Pulmonary artery endothelial cell (primary cell): ENCODE results near the gene HES7. TPM values are rescaled to one million over a fixed set of nuclear protein-coding genes. Genes with fewer than 3 reads are reported as not detected.
"Not testable (repeated sequence)": the region's sequence is repeated elsewhere in the genome, so short reads cannot be mapped to it uniquely, and the experiment has no call there.

Source experiments
- DNase-seq: peaks from one replicate; pipeline ENCODE4 v3.0.0-alpha.2; 2011; ENCODE audit warnings: low read depth, low spot score
- total RNA-seq: library from RNA; depleted of rRNA; stranded (reverse); fragments of >200 nt; gene quantifications from 2 replicates; pipeline ENCODE4 v1.2.3, GENCODE V29; 2014

The HES7 gene
- total RNA-seq, 1 donor from 2014 or later = 0.40 TPM

- no peak for DNase-seq
Observed at GRCh38 chr17:8122924-8123694, 797 bp downstream of the HES7 start.

DNA sequence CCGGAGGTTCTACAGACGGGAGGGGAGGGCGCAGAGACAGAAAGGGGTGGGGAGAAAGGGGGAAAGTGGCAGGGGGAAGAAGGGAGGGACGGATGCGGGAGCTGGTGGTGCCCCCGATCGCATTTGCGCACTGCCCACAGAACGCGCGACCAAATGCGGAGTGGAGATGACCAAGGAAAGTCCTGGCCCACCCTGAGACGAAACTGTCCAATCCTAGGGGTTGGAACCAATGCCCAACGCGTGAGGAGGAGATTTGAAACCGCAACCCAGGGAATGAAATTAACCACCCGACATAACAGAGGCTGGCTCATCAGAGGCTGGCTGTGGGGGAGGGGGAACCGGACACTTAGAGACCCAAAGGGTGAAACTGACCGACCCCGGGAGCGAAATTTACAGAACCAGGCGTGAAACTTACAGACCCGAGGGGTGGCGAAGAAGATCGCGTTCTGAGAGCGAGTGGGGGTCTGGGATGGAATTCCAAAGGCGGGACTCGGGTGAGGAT lies 1.4 kb downstream of the HES7 start:
- no peak for DNase-seq

DNA sequence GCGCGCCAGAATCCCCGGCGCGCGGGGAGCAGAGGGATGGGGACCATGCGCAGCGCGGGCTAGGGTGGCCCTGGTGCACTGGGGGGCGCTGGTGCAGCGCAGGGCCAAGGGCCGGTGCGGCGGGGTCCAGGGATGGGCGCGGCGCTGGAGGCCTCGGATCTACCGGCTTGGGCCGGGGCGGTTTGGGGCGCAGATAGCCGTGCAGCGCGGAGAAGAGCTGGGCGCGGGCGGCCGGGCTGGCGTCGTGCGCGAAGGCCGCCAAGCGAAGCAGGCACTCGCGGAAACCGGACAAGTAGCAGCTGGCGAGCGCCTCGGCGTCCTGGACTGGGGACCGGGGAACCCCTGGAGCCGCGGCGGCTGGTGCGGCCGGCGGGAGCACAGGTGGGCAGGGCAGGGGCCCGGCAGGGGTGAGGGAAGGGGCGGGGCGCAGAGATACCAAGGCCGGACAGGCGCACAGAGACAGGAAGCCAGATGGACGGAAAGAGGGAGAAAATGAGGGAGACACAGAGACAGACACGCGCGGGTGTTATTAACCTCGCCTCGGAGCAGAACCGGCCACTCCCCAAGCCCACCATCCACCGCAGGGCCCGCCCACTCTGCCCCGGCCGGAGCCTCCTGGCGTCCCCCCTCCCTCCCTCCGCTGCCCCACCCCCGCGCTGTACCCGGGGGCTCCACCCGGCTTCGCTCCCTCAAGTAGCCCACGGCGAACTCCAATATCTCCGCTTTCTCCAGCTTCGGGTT lies 2.1 kb downstream of the HES7 start:
- DNase-seq = no peak

GRCh38 chr17:8121407-8121680 lies 2.6 kb downstream of the HES7 start:
- DNase-seq = no peak

DNA sequence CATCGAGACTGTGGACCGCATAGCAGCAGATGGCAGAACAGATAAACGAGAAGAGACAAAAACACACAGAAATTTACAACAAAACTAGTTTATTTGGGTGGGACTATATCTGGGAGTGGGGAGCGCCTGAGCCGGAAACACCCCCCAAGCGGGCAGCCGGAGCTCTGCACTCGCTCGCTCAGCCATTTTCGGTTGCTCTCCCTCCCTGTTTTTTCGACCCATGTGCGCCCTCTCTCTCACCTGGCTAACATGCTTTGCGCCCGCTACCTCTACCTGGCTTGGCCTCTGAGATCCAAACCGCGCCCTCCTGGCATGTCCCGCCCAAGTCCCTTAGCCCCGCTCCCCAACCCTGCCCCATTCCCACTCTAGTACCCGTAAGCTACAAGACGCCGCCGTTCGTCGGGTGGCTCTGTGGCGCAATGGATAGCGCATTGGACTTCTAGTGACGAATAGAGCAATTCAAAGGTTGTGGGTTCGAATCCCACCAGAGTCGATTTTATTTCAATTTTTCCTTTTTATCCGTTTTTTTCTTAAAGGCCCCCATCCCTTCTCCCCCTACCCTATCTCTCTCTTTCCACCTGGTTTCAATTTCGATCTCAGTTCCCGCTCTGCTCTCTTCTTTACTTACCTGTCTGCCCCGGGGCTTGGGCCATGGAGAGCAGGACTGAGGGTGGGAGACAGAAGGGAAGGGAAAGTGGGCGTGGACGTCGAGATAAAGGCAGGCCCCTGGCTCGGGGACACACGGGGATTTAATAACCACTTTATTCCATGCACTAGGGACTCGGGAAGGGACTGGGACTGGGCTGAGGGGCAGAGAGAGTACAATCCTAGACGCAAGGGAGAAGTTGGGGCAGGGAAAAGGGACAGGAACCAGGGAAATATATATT lies 3.1 kb downstream of the HES7 start:
- no peak for DNase-seq

- DNase-seq = peak; percentile 66
Observed at GRCh38 chr17:8119581-8120519, 4.1 kb downstream of the HES7 start.

GRCh38 chr17:8118769-8119580 lies 4.9 kb downstream of the HES7 start:
- no peak for DNase-seq

GRCh38 chr17:8117980-8118768 lies 5.7 kb downstream of the HES7 start, which contains the start of gene ALOXE3:
Gene ALOXE3, minus strand, starts transcription at chr17:8118514. Its CDS starts 524 bp downstream, at chr17:8117990.
- DNase-seq = no peak

- DNase-seq = no peak
Observed at GRCh38 chr17:8117367-8117979, 6.4 kb downstream of the HES7 start.

DNA sequence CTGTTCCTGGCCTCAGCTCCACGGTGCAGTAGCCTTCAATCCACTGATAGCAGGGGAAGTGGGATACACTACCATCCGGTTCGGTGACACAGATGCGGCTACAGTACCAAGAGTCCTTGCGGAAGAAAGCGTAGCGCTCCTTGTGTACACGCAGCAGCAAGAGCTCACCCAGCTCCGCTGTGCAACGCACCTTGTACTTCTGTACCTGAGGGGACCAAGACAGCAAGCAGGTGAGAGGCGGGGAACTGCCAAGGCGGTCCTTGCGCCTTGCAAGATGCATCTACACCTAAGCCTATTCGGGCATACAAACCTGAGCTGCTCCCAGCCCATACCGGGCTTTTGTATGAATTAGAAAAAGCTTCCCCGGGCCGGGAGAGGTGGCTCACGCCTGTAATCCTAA lies 7.1 kb downstream of the HES7 start:
- no peak for DNase-seq

- no peak for DNase-seq
Observed at GRCh38 chr17:8110907-8111306, 13.0 kb downstream of the HES7 start.

GRCh38 chr17:8110456-8110804 lies 13.5 kb downstream of the HES7 start:
- no peak for DNase-seq

DNA sequence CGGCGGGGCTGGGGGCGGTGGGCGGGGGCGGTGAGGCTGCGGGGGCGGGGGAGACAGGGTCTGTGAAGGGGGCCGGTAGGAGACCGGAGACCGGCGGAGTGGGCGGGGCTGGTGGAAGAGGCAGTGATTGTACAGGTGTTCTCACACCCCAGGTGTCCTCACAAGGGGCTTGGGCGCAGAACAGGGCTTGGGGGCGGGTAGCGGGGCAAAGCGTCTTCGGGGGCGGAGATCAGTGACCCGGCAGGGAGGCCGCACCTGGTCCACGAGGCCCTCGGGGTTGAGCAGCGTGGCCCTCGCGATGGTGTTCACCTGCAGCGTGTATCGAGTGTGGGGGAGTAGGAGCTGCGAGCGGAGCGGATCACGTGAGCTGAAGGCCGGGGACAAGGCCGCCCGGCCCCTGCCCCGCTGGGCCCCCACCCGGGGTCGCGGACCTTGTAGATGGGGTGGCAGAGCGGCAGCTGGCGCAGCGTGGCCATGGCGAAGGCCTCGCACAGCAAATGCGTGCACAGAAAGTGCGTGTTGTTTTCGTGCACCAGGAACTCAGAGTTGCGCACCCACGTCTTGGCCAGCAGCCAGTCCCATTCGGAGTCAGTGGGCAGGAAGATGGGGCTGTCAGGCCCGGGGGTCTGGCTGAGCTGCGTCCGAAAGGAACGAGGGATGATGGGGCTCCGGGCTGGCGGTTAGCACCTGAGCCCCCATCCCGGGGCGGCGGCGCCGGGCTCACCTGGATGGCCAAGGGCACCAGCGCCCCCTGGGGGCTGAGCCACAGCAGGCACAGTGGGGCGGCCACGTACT lies 14.0 kb downstream of the HES7 start:
- no peak for DNase-seq

- DNase-seq = no peak
Observed at GRCh38 chr17:8108972-8109660, 14.8 kb downstream of the HES7 start.

- not testable (repeated sequence) for DNase-seq
Observed at GRCh38 chr17:8106980-8107379, 16.9 kb downstream of the HES7 start.

GRCh38 chr17:8105957-8106398 lies 17.9 kb downstream of the HES7 start:
- no peak for DNase-seq

- no peak for DNase-seq
Observed at GRCh38 chr17:8104911-8105310, 19.0 kb downstream of the HES7 start.
